Neuronal stem cell (in vitro differentiated cells): ENCODE measurements around the gene SGCA.

Experiments
- DNase-seq: peaks from one replicate; pipeline ENCODE4 v3.0.0-alpha.2; 2013; ENCODE audit warnings: low spot score
- H2AFZ ChIP-seq: one replicate; pipeline ENCODE4 v1.6.1; 2013; ENCODE audit warnings: mild to moderate bottlenecking, low read length, inconsistent platforms
- H2AK5ac ChIP-seq: 2 replicates; pipeline ENCODE4 v1.6.1; 2013; ENCODE audit warnings: low read depth, mild to moderate bottlenecking, inconsistent platforms, low read length, moderate library complexity, mixed read lengths
- H2BK120ac ChIP-seq: 2 replicates; pipeline ENCODE4 v1.6.1; 2013; ENCODE audit warnings: low read depth, mild to moderate bottlenecking, inconsistent platforms, low read length, moderate library complexity, mixed read lengths
- H2BK12ac ChIP-seq: one replicate; pipeline ENCODE4 v1.6.1; 2013; ENCODE audit warnings: low read length, inconsistent platforms
- H2BK15ac ChIP-seq: 2 replicates; pipeline ENCODE4 v1.6.1; 2013; ENCODE audit warnings: mild to moderate bottlenecking, low read length, inconsistent platforms, mixed read lengths
- H2BK5ac ChIP-seq: one replicate; pipeline ENCODE4 v1.6.1; 2013; ENCODE audit warnings: inconsistent platforms, mild to moderate bottlenecking, low read length, moderate library complexity
- H3K14ac ChIP-seq: one replicate; pipeline ENCODE4 v1.6.1; 2013; ENCODE audit warnings: low read length, inconsistent platforms
- H3K18ac ChIP-seq: 2 replicates; pipeline ENCODE4 v1.6.1; 2013; ENCODE audit warnings: low read length, inconsistent platforms
- H3K23ac ChIP-seq: 2 replicates; pipeline ENCODE4 v1.6.1; 2013; ENCODE audit warnings: low read depth, mild to moderate bottlenecking, mixed read lengths, low read length, inconsistent platforms; ENCODE audit not compliant: poor library complexity
- H3K27ac ChIP-seq: replicated peaks from 3 replicates; pipeline ENCODE4 v1.5.1; 2013; ENCODE audit warnings: low read length, inconsistent platforms
- H3K27me3 ChIP-seq, 3 experiments: 2 replicates each; pipeline ENCODE4 v1.6.1; 2013; ENCODE audit warnings: low read length in 3 of 3, mild to moderate bottlenecking in 2 of 3, inconsistent platforms in 1 of 3, low read depth in 1 of 3, mixed read lengths in 1 of 3, moderate library complexity in 1 of 3; ENCODE audit not compliant: control insufficient read depth in 3 of 3, insufficient read depth in 3 of 3
- H3K36me3 ChIP-seq, 2 donors: replicated peaks in 1 of 2; 2 replicates each; pipeline ENCODE4 v1.6.1; 2013; ENCODE audit warnings: low read length in 2 of 2; ENCODE audit not compliant: control insufficient read depth in 2 of 2, insufficient read depth in 2 of 2
- H3K4ac ChIP-seq: 2 replicates; pipeline ENCODE4 v1.6.1; 2013; ENCODE audit warnings: inconsistent platforms, mild to moderate bottlenecking, low read length, moderate library complexity
- H3K4me1 ChIP-seq, 2 donors: 1 replicate in 1 of 2; 2 replicates in 1 of 2; pipeline ENCODE4 v1.6.1; 2013; ENCODE audit warnings: low read length in 2 of 2, low read depth in 1 of 2; ENCODE audit not compliant: control insufficient read depth in 2 of 2, insufficient read depth in 1 of 2
- H3K4me2 ChIP-seq: one replicate; pipeline ENCODE4 v1.6.1; 2013; ENCODE audit warnings: mild to moderate bottlenecking, low read length, inconsistent platforms; ENCODE audit not compliant: insufficient read depth, poor library complexity, severe bottlenecking
- H3K4me3 ChIP-seq, 2 donors: 2 replicates each; pipeline ENCODE4 v1.5.1; 2013; ENCODE audit warnings: low read length in 2 of 2, mild to moderate bottlenecking in 2 of 2, inconsistent platforms in 1 of 2, moderate library complexity in 1 of 2
- H3K79me1 ChIP-seq: one replicate; pipeline ENCODE4 v1.6.1; 2013; ENCODE audit warnings: low read depth, mild to moderate bottlenecking, inconsistent platforms, low read length, moderate library complexity
- H3K9ac ChIP-seq: one replicate; pipeline ENCODE4 v1.6.1; 2013; ENCODE audit warnings: mild to moderate bottlenecking, low read depth, low read length, inconsistent platforms; ENCODE audit not compliant: poor library complexity
- H3K9me3 ChIP-seq, 2 donors: replicated peaks in 1 of 2; 2 replicates each; pipeline versions ENCODE3 to v1.6.1; 2013; ENCODE audit warnings: low read length in 2 of 2, mild to moderate bottlenecking in 2 of 2, inconsistent platforms in 1 of 2, low read depth in 1 of 2, mixed read lengths in 1 of 2, moderate library complexity in 1 of 2; ENCODE audit not compliant: control insufficient read depth in 2 of 2, insufficient read depth in 1 of 2
- H4K8ac ChIP-seq: one replicate; pipeline ENCODE4 v1.6.1; 2013; ENCODE audit warnings: low read depth, mild to moderate bottlenecking, inconsistent platforms, low read length, moderate library complexity
- H4K91ac ChIP-seq: one replicate; pipeline ENCODE4 v1.6.1; 2013; ENCODE audit warnings: low read length, low read depth, mild to moderate bottlenecking, inconsistent platforms; ENCODE audit not compliant: poor library complexity
- WGBS, 2 donors: extraction: QIAGEN DNeasy Blood & Tissue Kit; methylation state at CpG; one replicate each; pipeline ENCODE4 v1.1.7; 2013; ENCODE audit warnings: missing lambda C conversion rate in 2 of 2, mixed read lengths in 1 of 2; ENCODE audit not compliant: insufficient read length in 2 of 2, insufficient replicate concordance in 1 of 2; ENCODE audit errors: extremely low coverage in 2 of 2; 5-methylcytosine and 5-hydroxymethylcytosine counted together

SGCA gene

DNA sequence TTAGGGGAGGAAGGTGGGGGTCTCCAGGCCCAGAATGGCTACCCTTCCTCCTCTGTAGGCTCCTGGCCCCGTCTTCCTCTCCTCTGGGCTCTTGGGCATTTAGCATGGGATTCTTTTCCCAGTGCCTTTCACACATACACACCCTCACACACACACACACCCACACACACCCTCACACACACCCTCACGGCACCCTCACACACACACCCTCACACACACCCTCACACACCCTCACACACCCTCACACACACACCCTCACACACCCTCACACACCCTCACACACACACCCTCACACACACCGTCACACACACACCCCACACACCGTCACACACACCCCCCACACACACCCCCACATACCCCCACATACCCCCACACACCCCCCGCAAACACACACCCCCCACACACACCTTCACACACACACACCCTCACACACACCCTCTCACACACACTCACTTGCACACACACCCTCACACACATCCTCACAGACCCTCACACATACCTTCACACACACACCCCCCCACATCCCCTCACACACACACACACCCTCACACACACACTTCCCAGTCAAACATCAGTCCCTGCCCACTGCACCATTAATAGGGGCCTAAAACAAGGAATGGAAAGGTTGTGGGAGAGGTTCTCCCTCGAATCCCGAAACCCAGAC is 845 bp downstream of the SGCA start:
- H2AFZ ChIP-seq, result peak overlapping the region; percentile 57
- peak overlapping the region; percentile 61 for H2BK15ac ChIP-seq
- H3K18ac ChIP-seq, result peak overlapping the region; percentile 65
- H4K8ac ChIP-seq, result no peak overlapping the region
- peaks cover 5 to 7% of the 10 kb centered on the region in 2 donors for H3K4me1 ChIP-seq
- H3K23ac ChIP-seq, result no peak overlapping the region
- H3K9ac ChIP-seq, result no peak overlapping the region
- H2BK120ac ChIP-seq, result peak overlapping the region; percentile 0
- peak overlapping the region; percentile 96 for H2BK12ac ChIP-seq
- no peak overlapping the region for H2AK5ac ChIP-seq
- H3K36me3 ChIP-seq, result no peaks in the 10 kb centered on the region
- H3K27me3 ChIP-seq, result peaks cover 0 to 6% (median 0%) of the 10 kb centered on the region in 3 experiments
- H3K4me2 ChIP-seq, result no peak overlapping the region
- H3K14ac ChIP-seq, result no peak overlapping the region
- no peak overlapping the region for H4K91ac ChIP-seq
- H3K4me3 ChIP-seq, result no peak overlapping the region
- H3K79me1 ChIP-seq, result no peaks in the 10 kb centered on the region
- H3K9me3 ChIP-seq, result no peaks in the 10 kb centered on the region
- DNase-seq, result no peak
- H3K4ac ChIP-seq, result no peak overlapping the region
- peak overlapping the region; percentile 10 for H2BK5ac ChIP-seq
- WGBS, 2 donors, result 97% methylated on average over 3 of the region's 7 CpGs; no CpG with 5 or more reads in 1 of the 2 donors
- no peak overlapping the region for H3K27ac ChIP-seq

DNA sequence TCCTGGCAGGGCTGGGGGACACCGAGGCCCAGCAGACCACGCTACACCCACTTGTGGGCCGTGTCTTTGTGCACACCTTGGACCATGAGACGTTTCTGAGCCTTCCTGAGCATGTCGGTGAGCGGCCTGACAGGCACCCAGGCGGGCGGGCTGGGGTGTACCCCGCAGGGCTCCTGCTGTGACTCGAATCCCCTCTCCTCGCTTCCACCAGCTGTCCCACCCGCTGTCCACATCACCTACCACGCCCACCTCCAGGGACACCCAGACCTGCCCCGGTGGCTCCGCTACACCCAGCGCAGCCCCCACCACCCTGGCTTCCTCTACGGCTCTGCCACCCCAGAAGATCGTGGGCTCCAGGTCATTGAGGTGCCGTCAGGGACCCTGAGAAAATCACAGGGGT is 1.6 kb downstream of the SGCA start:
- Histone ChIP-seq H3K14ac (peak overlapping the region; percentile 47), H3K27ac (no peak overlapping the region), H4K91ac (no peak overlapping the region), H2BK12ac (peak overlapping the region; percentile 79), H3K4me1 (peaks cover 0 to 2% of the 10 kb centered on the region in 2 donors), H3K4me3 (no peak overlapping the region), H3K27me3 (peaks cover 0 to 6% (median 0%) of the 10 kb centered on the region in 3 experiments), H3K9me3 (no peaks in the 10 kb centered on the region), H2AFZ (no peak overlapping the region), H3K18ac (peak overlapping the region; percentile 74), H4K8ac (no peak overlapping the region), H2BK120ac (no peak overlapping the region), H3K4ac (no peak overlapping the region), H3K23ac (no peak overlapping the region), H2BK15ac (peak overlapping the region; percentile 61), H3K36me3 (no peaks in the 10 kb centered on the region), H2AK5ac (peak overlapping the region; percentile 82), H2BK5ac (no peak overlapping the region), H3K9ac (no peak overlapping the region), H3K79me1 (no peaks in the 10 kb centered on the region), H3K4me2 (no peak overlapping the region)
- no CpG with 5 or more reads among the region's 19 CpGs for WGBS, 2 donors
- no peak for DNase-seq

DNA sequence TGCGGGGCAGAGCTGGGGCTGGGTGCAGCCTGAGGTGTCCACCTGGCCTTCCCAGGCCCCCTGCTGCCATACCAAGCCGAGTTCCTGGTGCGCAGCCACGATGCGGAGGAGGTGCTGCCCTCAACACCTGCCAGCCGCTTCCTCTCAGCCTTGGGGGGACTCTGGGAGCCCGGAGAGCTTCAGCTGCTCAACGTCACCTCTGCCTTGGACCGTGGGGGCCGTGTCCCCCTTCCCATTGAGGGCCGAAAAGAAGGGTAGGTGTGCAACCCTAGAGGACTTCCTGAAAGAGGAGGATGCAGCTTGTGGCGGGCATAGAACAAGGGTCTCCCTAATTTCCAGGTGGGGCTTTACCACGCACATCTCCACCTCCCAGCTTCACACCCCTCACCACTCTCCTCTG is 2.5 kb downstream of the SGCA start:
- Histone ChIP-seq H2BK15ac (peak overlapping the region; percentile 82), H3K36me3 (no peaks in the 10 kb centered on the region), H3K23ac (no peak overlapping the region), H3K18ac (peak overlapping the region; percentile 42), H2BK120ac (no peak overlapping the region), H3K4me1 (peaks cover 2 to 5% of the 10 kb centered on the region in 2 donors), H4K91ac (no peak overlapping the region), H4K8ac (no peak overlapping the region), H3K27ac (no peak overlapping the region), H3K14ac (no peak overlapping the region), H3K79me1 (no peaks in the 10 kb centered on the region), H3K27me3 (peaks cover 0 to 6% (median 0%) of the 10 kb centered on the region in 3 experiments), H3K4me2 (no peak overlapping the region), H3K4ac (no peak overlapping the region), H3K4me3 (no peak overlapping the region), H3K9me3 (no peaks in the 10 kb centered on the region), H2AFZ (no peak overlapping the region), H2BK12ac (peak overlapping the region; percentile 30), H2AK5ac (peak overlapping the region; percentile 82), H2BK5ac (peak overlapping the region; percentile 54), H3K9ac (peak overlapping the region; percentile 5)
- no CpG with 5 or more reads among the region's 13 CpGs for WGBS, 2 donors
- DNase-seq, result no peak

DNA sequence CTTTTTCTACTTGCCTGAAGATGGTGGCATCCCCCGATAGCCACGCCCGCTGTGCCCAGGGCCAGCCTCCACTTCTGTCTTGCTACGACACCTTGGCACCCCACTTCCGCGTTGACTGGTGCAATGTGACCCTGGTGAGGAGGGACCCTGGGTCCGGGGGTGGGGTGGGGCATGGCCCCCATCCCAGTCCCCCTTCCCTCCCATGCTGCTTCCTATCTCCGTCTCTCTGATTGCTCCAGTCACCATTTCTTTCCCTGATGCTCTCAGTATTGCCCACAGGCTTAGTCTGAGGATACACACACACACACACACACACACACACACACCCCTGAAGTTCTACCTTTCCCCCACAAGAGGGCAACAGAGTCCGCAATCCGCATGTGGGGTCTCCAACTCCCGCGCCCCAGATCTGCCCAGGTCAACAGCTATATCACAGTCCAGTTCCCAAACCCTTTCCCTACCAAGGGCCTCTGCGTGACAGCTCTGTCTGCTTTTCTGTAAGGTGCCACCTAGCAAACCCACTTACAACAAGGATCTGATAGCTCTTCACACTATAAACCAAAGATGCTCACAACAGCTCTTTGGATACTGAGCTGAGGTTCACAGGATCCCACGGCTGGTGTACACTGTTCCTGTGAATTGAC is 3.4 kb downstream of the SGCA start:
- Histone ChIP-seq H3K27me3 (peaks cover 0 to 6% (median 0%) of the 10 kb centered on the region in 3 experiments), H4K8ac (no peak overlapping the region), H2BK5ac (no peak overlapping the region), H2BK120ac (no peak overlapping the region), H2AFZ (no peak overlapping the region), H2BK15ac (no peak overlapping the region), H3K27ac (no peak overlapping the region), H3K36me3 (no peaks in the 10 kb centered on the region), H2AK5ac (peak overlapping the region; percentile 53), H3K14ac (peak overlapping the region; percentile 32), H3K4me1 (peaks cover 6 to 7% of the 10 kb centered on the region in 2 donors), H4K91ac (no peak overlapping the region), H3K79me1 (no peaks in the 10 kb centered on the region), H3K23ac (peak overlapping the region; percentile 21), H3K4me3 (no peak overlapping the region), H3K18ac (peak overlapping the region; percentile 57), H3K9me3 (no peaks in the 10 kb centered on the region), H2BK12ac (no peak overlapping the region), H3K4me2 (no peak overlapping the region), H3K9ac (no peak overlapping the region), H3K4ac (no peak overlapping the region)
- peak; percentile 84 for DNase-seq
- no CpG with 5 or more reads among the region's 14 CpGs for WGBS, 2 donors
